Dermis microvascular lymphatic vessel endothelial cell (primary cell): ENCODE measurements around the gene HLA-B. TPM values are rescaled to one million over a fixed set of nuclear protein-coding genes. Genes with fewer than 3 reads are reported as not detected.
"Not testable (repeated sequence)": the region's sequence is repeated elsewhere in the genome, so short reads cannot be mapped to it uniquely, and the experiment has no call there.

Source experiments
- DNase-seq, 2 donors: peaks; one replicate each; pipeline versions ENCODE4 v3.0.0 to v3.0.0-alpha.2; 2010; ENCODE audit warnings: low read depth in 2 of 2
- total RNA-seq: library from RNA; depleted of rRNA; stranded (reverse); fragments of >200 nt; gene quantifications from 2 replicates; pipeline ENCODE4 v1.2.1, GENCODE V29; 2014

Gene HLA-B
- total RNA-seq, 1 donor from 2014 or later: 258 TPM

DNA sequence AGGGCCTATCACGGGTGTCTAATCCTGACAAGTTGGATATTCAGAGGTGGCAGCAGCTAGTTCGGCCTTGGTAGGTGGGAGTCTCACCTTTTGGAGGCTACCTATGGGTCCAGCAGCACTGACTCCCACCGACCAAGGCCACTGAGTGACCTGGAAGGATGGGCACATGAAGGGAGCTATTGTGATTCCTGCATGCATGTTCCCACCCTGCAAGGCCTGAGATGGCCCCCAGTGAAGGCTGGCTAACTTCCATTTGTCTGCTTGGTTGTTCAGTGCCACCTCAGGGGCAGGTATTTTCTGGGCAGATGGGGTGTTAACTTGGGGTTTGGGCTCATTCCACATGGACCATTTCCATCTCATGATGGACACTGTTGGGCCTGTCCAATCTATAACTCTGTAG, 28.1 kb upstream of the HLA-B start:
- DNase-seq: no peak

DNA sequence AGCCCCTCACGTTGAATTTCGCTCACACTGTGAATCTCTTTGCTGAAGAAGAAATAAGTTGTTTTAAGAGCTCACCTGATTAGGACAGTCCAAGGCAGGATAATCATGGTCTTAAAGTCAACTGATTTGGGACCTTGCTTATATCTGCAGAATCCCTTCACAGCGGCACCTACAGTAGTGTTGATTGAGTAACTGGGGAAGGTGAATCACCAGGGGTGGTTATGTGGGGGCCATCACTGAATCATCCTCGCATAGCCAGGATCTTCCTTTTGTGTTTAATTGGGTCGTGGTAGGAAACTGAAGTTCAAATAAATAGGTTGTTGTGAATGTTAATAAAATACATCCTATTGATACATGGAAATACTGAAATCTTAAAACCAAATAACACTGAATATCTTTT, 26.2 kb upstream of the HLA-B start:
- DNase-seq: no peak

DNA sequence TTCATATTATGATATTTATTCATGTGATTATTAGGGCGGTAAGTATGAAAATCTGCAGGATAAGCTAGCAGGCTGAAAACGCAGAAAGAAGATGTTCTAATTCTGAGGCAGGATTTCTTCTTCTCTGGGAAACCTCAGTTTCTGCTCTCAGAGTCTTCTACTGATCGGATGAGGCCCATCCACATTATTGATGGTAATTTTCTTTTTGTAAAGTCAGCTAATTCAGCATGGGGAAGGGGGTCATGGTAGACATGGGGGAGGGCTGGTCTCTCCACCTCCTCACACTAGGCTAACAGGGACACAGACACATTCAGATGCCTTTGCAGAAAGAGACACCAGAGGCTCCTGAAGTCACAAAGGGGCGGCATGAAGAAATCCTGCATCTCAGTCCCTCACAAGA, 24.7 kb upstream of the HLA-B start:
- no peak for DNase-seq

DNA sequence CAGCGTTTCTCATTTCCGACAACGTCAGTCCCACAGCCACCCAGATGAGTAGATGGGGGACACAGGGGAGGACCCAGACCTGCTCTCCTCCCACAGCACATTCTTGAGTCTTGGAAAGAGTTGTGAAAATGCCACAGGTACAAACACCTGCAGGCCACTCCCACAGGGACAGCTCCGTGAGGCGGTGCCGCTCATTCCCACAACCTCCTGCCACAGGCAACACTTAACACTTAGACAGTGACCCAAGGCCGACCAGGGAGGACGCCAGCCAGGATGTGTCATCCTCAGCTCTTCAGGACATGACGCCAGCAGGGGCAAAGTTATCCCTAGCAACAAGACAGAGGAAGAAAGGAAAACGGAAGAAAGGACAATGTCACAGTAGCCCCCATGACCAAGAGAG, 22.9 kb upstream of the HLA-B start:
- DNase-seq: no peak

DNA sequence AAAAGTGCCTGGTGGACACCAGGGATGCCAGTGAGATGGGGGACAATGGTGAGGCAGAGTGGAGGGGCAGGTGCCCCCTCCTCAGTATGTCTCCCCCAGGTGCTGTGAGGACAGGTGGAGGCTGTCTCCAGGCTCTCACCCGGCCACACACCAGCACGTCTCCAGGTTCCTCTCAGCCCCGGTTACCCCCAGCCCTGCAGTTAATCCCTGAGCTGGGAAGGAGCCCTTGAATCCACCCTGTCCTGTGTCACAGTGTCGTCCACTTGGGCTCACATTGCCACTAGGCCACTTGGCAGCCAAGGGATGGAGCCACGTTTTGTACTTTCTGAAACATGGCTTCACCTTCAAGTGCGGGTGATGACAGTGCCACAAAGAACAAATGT, 21.7 kb upstream of the HLA-B start:
- DNase-seq: no peak

DNA sequence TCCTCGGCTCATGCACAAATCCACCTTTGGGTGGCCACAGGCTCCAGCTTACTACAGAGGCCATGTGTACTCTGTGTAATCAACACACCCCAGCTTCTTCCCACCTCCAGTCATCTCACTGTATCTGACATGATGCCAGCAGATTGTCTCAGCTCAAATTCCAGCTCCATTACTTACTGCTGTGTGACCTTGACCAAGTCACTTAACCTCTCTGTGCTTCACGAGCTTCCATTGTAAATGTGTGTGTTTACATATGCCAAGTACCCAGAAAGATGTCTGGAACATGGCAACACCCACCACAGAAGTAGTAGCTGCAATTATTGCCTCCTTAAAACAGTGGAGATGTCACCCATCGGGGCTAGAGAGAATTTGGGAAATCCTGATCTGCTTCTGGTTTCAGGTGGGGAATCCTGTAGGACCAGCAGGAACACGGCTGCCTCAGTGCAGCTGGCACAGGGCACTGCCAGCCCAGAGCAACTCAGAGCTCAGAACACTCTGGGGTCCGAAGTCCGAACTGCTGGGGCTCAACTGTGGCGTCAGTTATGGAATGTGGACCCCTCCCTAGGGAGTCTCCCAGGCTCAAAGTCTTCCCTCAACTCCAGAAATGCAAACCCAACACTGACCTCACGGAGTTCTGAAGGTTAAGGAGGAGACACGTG, 21.2 kb upstream of the HLA-B start:
- no peak for DNase-seq

DNA sequence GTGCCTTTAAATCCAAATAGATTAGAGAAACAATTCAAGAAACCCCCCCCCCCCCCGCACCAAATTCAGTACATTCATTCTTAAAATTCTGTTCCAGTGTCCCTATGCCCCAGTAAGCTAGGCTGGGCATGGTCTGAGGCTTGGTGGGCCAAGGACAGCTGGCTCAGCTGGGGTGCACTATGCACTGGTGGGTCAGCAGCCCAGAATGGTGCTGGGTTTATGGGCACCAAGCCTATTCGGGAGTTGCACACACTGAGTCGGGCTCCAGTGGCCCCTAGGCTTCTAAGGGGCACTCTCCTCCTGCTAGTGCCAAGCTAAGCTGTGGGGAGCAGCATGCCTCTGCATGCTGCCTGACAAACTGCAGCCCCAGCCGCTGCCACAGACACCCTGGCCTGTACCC, 20.1 kb upstream of the HLA-B start:
- DNase-seq: no peak

DNA sequence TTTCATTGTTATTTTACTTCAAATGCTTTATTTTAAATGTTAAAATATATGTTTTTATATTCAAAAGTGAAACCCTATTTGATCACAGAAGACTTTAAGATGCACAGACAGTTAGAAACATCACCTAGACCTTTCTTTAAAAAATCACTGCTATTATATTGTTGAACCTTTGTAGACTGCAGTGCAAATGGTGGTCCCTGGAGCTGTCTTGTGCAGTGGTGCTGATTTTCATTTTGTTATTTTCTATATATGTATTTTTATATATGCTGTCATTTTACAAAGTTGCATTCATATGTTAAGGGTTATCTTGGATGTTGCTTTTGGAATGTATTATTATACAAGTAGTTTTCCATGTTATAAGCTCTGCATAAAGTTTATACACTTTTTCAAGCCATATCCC, 18.7 kb upstream of the HLA-B start:
- no peak for DNase-seq

DNA sequence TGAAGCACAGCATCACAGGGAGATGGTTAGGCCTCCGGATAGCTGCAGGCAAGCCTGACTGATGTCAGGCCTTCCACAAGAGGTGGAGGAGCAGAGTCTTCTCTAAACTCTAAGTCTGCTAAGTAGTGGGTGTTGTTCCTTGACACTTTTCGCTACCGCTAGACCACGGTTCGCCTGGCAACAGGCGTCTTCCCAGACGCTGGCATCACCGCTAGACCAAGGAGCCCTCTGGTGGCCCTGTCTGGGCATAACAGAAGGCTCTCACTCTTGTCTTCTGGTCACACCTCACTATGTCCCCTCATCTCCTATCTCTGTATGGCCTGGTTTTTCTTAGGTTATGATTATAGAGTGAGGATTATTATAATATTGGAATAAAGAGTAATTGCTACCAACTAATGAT, 17.1 kb upstream of the HLA-B start:
- not testable (repeated sequence) for DNase-seq

DNA sequence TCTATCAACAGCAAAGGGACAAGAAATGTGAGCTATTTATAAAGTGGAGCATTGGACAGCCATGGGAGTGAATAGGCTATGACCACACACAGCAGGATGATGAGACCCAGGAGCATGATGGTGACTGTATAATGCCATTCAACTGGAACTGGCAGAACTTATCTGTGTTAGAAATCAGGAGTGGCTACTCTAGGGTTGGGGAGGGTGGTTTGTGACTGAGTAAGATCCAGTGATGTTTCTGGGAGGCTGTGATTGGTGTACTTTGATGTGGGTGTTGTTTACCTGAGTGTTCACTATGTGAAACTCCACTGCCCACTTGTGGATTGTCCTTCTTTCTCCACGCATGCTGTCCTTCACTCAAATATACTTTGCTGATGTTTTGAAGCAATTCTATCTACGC, 11.5 kb upstream of the HLA-B start:
- DNase-seq: no peak

DNA sequence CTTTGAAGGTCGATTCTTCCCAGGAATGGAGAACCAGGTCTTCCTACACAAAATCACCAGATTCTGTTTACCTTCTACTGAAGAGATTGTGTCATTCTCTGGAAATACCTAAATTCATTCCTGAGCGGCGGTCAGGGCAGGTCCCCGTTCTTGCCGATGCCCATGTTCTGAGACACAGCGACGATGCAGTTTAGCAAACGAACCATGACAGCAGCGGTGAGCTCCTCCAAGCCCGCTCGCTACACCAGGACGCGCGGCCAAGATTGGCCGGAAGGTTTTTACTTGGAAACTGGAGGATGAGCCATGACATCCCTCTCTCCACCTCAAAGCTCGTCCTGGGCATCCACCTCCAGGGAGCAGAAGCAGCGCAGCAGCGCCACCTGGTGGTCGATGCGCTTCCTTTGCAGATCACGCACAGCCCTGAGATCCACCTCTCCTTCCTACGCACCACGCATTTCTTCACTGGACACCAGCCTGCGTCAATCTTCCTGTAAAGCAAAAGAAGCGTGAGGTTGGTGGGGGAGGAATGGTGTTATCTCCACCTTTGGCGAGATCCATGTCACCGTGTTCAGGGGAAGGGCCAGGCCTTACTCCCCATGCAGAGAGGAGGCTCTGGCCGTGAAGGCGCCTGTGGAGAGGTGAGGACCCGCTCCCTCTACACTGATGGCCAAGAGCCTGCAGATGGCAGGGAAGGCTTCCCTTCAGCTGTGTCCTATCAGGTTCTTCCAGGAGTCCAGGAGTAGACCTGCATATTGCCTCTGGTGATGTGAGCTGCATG, 9.9 kb upstream of the HLA-B start:
- DNase-seq: peak; percentile 78 to 82

DNA sequence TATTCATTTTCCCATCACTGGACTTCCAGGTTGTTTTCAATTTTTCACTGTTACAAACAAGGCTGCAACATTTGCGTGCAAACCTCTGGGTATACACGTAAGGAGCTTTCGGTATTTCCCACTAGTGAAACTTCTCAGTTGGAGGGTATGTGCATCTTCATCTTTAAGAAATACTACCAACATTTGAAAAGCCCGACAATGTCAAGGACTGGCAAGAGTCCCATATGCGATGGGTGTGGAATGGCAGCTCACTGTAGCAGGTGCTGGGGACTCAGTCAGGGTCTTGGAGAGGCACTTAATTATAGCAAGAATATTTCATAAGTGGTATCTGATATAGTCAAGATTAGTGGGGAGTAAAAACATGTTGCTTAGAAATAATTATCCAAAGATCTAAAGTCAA, 8.9 kb upstream of the HLA-B start:
- no peak for DNase-seq

DNA sequence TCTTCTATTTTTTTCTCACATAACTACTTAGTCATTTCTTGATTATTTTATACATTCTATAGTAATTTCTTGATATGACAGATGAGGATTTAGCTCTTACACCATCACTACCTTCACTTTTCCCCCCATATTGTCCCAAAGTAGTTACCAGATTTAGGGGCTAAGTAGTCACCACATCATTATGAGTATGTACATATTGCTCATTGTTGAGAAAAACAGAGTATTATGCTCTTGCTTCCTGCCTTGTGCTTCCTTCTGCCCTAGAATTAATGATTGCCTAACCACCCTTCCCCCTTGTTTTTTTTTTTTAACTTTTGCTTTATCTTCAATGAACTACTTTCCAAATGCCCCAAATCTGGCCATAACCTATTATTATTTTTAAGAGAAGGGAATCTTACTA, 6.8 kb upstream of the HLA-B start:
- DNase-seq: no peak

DNA sequence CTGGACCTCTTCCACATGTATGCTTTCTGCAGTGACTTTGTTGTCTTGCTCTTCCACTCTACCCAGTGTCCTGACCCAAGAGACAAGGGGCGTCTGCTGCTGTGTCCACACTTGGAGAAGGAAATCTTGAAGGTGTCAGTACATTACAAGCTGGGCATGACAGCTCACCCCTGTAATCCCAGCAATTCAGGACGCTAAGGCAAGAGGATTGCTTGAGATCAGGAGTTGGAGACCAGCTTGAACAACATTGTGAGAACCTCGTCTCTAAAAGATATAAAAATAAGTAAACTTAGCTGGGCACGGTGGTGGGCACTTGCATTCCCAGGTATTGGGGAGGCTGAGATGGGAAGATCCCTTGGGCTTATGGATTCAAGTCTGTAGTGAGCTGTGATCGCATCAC, 5.8 kb upstream of the HLA-B start:
- no peak for DNase-seq

DNA sequence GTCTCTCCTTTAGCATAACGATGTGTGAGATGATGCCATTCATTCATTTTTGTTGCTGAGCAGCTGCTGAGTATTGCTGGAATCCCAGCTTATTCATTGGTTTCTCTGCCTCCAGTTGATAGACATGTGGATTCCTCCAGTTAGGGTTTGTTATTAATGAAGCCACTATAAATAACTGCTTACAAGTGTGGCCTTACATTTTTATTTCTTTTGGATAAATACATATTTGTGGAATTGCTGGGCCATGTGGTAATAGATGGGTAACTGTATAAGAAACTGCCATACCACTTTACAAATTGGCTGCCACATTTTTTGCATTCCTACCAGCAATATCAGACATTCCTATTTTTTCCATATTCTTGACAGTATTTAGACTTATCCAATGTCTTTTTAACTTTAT, 2.6 kb upstream of the HLA-B start:
- DNase-seq: no peak

DNA sequence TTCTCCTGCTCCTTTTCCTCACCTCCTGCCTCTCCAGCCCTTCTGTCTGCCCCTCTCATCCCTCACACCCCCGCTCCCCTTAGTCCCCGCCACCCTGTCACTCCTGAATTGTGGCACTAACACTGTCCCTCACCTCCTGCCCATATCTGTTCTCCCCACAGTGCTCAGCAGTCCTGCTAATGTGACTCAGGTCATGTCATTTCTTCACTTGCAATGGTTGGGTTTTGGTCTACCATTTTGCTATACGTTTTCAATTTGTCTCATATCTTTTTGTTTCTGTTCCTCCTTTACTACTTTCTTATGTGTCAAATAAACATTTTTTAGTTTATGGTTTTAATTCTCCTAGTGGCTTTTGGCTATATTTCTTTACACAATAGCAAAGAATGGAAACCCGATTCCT, 1.3 kb upstream of the HLA-B start:
- DNase-seq: no peak

DNA sequence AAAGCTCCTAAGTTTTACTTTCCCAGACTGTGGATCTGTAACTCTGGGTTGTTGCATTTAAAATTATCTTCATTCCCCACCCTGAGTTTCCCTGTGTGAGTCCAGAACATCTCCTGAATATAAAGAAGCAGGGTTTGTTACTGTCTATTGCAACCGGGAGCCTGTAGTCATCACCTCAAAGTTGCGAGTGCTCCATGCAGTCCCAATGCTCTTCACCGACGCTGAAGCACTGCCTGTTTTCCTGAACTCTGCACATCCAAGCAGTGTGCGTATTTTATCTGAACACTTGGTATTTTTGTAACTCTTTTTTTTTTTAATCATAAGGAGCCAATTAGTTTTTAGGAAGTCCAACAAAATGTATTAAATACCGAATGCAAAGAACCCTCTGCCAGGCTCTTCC, 907 bp upstream of the HLA-B start:
- no peak for DNase-seq

DNA sequence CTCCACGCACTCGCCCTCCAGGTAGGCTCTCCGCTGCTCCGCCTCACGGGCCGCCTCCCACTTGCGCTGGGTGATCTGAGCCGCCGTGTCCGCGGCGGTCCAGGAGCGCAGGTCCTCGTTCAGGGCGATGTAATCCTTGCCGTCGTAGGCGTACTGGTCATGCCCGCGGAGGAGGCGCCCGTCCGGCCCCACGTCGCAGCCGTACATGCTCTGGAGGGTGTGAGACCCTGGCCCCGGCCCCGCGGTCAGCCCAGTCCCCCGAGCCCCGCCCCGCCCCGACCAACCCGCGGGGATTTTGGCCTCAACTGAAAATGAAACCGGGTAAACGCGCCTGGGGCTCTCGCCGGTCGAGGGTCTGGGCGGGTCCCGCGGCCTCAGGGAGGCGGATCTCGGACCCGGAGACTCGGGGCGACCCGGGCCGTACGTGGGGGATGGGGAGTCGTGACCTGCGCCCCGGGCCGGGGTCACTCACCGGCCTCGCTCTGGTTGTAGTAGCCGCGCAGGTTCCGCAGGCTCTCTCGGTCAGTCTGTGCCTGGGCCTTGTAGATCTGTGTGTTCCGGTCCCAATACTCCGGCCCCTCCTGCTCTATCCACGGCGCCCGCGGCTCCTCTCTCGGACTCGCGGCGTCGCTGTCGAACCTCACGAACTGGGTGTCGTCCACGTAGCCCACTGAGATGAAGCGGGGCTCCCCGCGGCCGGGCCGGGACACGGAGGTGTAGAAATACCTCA, 598 bp downstream of the HLA-B start:
- DNase-seq: peak in 1 of 2 donors; percentile 39

DNA sequence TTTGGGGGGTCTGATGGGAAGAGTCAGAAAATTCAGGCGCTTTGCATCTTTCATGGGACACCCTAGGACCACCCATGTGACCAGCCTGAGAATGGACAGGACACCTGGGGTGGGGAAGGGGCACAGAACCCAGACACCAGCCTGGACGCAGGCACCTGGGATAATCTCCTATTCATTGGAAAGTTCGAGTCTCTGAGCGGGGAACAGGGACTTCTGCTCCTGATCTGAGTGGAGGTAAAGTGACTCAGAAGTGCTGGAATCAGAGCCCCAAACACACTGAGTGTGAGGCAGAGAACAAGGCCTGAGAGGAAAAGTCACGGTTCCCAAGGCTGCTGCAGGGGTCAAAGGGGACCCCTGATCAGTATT, 1.4 kb downstream of the HLA-B start:
- DNase-seq: no peak

DNA sequence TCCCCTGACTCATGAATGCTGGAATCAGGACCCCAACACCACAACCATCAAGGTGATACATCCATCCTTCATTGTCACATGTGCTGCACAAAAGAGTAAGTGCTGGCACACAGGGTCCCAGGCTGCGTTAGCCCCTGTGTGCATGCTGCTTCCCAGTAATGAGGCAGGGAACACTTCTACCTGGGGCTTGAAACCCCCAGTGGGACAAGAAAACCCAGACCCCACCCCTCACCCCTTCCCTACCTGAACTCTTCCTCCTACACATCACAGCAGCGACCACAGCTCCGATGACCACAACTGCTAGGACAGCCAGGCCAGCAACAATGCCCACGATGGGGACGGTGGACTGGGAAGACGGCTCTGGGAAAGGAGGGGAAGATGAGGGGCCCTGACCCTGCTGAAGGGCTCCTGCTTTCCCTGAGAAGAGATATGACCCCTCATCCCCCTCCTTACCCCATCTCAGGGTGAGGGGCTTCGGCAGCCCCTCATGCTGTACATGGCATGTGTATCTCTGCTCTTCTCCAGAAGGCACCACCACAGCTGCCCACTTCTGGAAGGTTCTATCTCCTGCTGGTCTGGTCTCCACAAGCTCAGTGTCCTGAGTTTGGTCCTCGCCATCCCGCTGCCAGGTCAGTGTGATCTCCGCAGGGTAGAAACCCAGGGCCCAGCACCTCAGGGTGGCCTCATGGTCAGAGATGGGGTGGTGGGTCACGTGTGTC, 2.0 kb downstream of the HLA-B start:
- no peak for DNase-seq

DNA sequence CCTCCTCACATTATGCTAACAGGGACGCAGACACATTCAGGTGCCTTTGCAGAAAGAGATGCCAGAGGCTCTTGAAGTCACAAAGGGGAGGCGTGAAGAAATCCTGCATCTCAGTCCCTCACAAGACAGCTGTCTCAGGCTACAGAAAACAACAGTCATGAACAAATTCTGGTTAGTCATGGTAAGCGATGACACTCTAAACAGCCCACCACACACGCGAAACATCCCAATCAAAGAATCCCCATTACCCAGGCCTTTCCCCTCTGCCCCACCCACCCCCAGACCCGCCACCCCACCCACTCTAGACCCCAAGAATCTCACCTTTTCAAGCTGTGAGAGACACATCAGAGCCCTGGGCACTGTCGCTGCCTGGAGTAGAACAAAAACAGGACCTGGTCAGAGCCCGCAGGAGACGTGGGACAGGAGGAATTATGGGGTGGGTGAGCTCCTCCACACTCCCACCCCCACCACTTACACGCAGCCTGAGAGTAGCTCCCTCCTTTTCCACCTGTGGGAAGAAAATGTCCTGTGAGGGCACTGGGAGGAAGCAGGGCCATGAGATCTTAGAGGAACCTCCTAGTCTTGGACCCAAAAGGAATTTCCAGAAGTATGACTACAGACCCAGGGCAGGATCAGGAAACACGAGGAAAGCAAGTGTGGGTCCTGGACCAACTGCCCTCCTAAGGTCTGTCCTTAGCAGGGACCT, 2.7 kb downstream of the HLA-B start:
- DNase-seq: no peak
